Measurements from ENCODE around the gene MGAT5B.
A peak's percentile ranks its signal among the peaks of the same experiment; 100 is the strongest.

Gene MGAT5B

DNA sequence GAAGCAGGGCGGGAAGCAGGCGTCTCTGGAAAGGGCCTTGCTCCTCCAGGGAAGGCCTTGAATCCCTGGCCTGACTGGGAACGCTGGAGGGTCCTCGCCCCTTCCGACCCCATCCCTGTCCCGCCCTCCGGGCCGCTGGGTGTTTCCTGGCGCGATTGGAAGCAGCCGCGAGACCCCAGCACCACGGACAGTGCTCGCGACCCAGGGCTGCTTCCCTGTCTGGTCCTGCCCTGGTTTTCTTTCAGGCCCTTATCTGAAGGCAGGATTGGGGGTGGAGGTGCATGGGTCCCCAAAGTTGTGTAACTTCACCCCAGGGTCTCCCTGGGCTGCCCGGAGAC lies 2.1 kb downstream of the MGAT5B start:
- no peak overlapping the region for H3K27ac Mint-ChIP-seq
- H3K4me1 Mint-ChIP-seq, result peaks cover 11% of the 10 kb centered on the region
- H3K36me3 Mint-ChIP-seq (ENCODE audit: low read depth), result no peaks in the 10 kb centered on the region
- peaks cover 63% of the 10 kb centered on the region for H3K27me3 Mint-ChIP-seq (ENCODE audit: low read depth)
- peaks cover 4% of the 10 kb centered on the region for H3K9me3 Mint-ChIP-seq
- TF ChIP-seq, protein P1, sequence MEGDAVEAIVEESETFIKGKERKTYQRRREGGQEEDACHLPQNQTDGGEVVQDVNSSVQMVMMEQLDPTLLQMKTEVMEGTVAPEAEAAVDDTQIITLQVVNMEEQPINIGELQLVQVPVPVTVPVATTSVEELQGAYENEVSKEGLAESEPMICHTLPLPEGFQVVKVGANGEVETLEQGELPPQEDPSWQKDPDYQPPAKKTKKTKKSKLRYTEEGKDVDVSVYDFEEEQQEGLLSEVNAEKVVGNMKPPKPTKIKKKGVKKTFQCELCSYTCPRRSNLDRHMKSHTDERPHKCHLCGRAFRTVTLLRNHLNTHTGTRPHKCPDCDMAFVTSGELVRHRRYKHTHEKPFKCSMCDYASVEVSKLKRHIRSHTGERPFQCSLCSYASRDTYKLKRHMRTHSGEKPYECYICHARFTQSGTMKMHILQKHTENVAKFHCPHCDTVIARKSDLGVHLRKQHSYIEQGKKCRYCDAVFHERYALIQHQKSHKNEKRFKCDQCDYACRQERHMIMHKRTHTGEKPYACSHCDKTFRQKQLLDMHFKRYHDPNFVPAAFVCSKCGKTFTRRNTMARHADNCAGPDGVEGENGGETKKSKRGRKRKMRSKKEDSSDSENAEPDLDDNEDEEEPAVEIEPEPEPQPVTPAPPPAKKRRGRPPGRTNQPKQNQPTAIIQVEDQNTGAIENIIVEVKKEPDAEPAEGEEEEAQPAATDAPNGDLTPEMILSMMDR (IDR thresholded peaks at IDR 0.05; ENCODE audit: unreplicated experiment in 3 of 3), result no peak
- peak overlapping the region in 1 of 3 experiments; percentile 59 for H3K4me3 Mint-ChIP-seq

DNA sequence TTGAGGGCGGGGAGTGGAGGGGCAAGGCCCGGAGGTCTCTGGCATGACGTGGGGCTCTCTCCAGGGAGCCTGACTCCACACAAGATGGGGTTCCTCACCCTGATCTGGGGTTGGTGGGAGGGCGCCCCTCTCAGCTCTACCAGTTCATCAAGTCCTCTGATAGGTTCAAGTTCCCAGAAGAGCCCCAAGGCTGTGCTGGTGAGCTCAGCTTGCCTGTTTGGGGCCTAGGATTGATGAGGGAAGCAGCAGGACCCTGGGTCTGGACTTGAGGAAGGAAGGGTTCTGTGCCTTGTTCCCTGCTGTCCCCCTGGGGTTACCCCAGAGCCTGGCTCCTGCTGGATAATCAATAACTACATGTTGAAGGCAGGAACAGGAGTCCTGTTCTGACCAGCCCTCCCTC lies 3.5 kb downstream of the MGAT5B start:
- H3K36me3 Mint-ChIP-seq (ENCODE audit: low read depth), result no peaks in the 10 kb centered on the region
- H3K27me3 Mint-ChIP-seq (ENCODE audit: low read depth), result peaks cover 58% of the 10 kb centered on the region
- TF ChIP-seq, protein P1 (IDR thresholded peaks at IDR 0.05; ENCODE audit: unreplicated experiment in 3 of 3), result no peak
- H3K27ac Mint-ChIP-seq, result no peak overlapping the region
- H3K4me3 Mint-ChIP-seq, result peak overlapping the region; percentile 50 to 72 (median 52)
- peaks cover 11% of the 10 kb centered on the region for H3K4me1 Mint-ChIP-seq
- peaks cover 4% of the 10 kb centered on the region for H3K9me3 Mint-ChIP-seq

DNA sequence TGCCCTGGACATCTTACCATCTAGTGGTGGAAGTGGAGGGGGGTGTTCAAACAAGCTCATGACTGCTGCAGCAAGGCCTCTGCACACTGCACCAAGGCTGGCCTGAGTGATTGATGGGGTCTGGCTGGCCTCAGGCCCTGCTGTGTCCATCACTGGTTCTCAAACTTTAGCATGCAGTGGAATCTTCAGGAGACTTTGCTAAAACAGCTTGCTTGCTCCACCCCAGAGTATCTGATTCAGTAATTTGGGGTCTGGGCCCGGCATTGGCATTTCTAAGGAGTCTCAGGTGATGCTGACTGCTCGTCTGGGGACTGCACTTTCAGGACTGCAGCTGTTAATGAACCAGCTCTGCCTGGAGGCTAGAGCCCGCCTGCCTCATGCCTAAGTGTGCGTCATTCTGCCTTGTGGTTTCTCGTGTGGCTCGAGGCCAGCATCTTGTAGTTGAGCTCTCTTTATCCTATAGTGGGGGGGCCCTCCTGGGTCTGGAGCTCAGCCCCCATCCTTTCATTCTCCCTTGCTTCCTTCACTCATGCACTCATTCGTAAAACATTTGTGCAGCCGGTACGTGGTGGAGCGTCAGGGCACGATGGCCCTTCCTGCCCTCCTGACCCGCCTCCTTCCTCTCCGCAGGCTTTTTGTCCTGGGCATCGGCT lies 4.1 kb downstream of the MGAT5B start:
- Mint-ChIP-seq H3K27me3 (ENCODE audit: low read depth) (peaks cover 51% of the 10 kb centered on the region), H3K9me3 (peaks cover 4% of the 10 kb centered on the region), H3K36me3 (ENCODE audit: low read depth) (no peaks in the 10 kb centered on the region), H3K27ac (no peak overlapping the region), H3K4me3 (peak overlapping the region in 1 of 3 experiments; percentile 25), H3K4me1 (peaks cover 6% of the 10 kb centered on the region)
- TF ChIP-seq, protein P1 (IDR thresholded peaks at IDR 0.05; ENCODE audit: unreplicated experiment in 3 of 3), result no peak

DNA sequence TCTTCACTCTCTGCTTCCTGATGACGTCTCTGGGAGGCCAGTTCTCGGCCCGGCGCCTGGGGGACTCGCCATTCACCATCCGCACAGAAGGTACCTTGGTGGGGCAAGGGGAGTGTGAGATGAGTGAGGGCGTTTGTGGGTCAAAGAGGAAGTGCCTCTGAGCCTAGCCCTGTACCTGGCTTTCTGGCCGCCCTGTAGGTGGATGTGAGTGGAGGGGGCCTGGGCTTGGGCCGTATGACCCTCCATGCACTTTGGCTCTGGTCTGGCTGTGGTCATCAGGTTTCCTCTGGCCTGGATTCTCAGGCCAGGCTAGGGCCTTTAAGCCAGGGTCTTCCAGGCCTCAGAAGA lies 4.6 kb downstream of the MGAT5B start:
- Mint-ChIP-seq H3K4me1 (peaks cover 1% of the 10 kb centered on the region), H3K9me3 (peaks cover 4% of the 10 kb centered on the region), H3K36me3 (ENCODE audit: low read depth) (no peaks in the 10 kb centered on the region), H3K27me3 (ENCODE audit: low read depth) (peaks cover 50% of the 10 kb centered on the region), H3K27ac (no peak overlapping the region), H3K4me3 (no peak overlapping the region)
- TF ChIP-seq, protein P1 (IDR thresholded peaks at IDR 0.05; ENCODE audit: unreplicated experiment in 3 of 3), result no peak

DNA sequence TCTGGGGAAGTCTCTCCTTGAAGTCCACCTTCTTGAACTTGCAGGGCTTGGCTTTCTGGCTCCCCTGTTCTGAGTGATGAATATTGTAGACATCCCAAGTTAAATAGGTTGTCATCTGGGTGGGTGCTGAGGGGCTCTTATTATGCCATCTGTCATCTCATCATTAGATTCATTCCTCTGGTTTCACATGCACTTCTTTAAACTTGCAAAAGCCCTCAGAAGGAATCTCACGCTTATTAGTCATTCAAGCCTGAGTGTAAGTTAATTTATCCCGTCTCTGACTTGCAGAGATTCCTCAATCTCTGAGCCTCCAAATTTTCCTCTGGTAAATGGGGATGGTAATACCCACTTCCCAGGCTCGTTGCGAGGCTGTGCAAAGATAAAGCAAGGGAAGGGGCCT lies 5.7 kb downstream of the MGAT5B start:
- Mint-ChIP-seq H3K36me3 (ENCODE audit: low read depth) (no peaks in the 10 kb centered on the region), H3K27ac (no peak overlapping the region), H3K4me1 (no peaks in the 10 kb centered on the region), H3K27me3 (ENCODE audit: low read depth) (peaks cover 50% of the 10 kb centered on the region), H3K4me3 (no peak overlapping the region), H3K9me3 (peaks cover 4% of the 10 kb centered on the region)
- TF ChIP-seq, protein P1 (IDR thresholded peaks at IDR 0.05; ENCODE audit: unreplicated experiment in 3 of 3), result no peak

DNA sequence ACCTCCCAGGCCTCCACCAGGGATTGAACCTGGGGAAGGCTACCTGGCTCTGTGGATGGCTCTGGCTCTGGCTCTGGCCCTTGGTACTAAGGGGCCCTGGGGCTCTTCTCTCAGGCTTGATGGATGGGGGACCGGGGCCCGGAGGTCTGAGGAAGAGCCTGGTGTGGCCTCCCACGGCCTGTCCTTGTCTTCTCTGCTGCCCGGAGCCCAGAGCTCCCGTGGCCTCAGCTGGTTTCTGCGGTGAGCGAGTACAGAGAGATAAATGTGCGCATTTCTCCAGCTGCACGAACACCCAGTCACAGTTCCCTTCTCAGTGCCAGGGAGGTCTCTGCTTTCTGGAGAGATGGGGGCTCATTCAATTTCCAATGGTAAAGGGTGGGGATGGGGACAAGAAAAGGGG lies 9.2 kb downstream of the MGAT5B start:
- Mint-ChIP-seq H3K27ac (no peak overlapping the region), H3K4me1 (no peaks in the 10 kb centered on the region), H3K27me3 (ENCODE audit: low read depth) (peaks cover 47% of the 10 kb centered on the region), H3K4me3 (no peak overlapping the region), H3K36me3 (ENCODE audit: low read depth) (no peaks in the 10 kb centered on the region), H3K9me3 (no peaks in the 10 kb centered on the region)
- TF ChIP-seq, protein P1 (IDR thresholded peaks at IDR 0.05; ENCODE audit: unreplicated experiment in 3 of 3), result no peak

Measured in nephron (organoid).